Adipocyte (in vitro differentiated cells): ENCODE measurements around the gene KIAA0319L.

Source experiments
- DNase-seq: peaks from one replicate; pipeline ENCODE4 v3.0.0-alpha.2; 2015; ENCODE audit warnings: low read depth
- H3K27me3 ChIP-seq: replicated peaks from 2 replicates; pipeline ENCODE4 v1.7.0; 2013; ENCODE audit warnings: mild to moderate bottlenecking, low read length, moderate library complexity; ENCODE audit not compliant: control insufficient read depth, insufficient read depth
- H3K36me3 ChIP-seq: 2 replicates; pipeline ENCODE4 v1.7.0; 2013; ENCODE audit warnings: low read length, mild to moderate bottlenecking, moderate library complexity; ENCODE audit not compliant: control insufficient read depth, insufficient read depth, severe bottlenecking
- H3K4me1 ChIP-seq: 2 replicates; pipeline ENCODE4 v1.7.0; 2013; ENCODE audit warnings: mild to moderate bottlenecking, low read length, moderate library complexity; ENCODE audit not compliant: control insufficient read depth, insufficient read depth
- H3K4me3 ChIP-seq: 2 replicates; pipeline ENCODE4 v1.7.0; 2013; ENCODE audit warnings: mild to moderate bottlenecking, low read length, moderate library complexity
- H3K9ac ChIP-seq: 2 replicates; pipeline ENCODE4 v1.7.0; 2013; ENCODE audit warnings: mild to moderate bottlenecking, low read length, moderate library complexity
- H3K9me3 ChIP-seq: 2 replicates; pipeline ENCODE4 v1.7.0; 2013; ENCODE audit warnings: mild to moderate bottlenecking, low read length, moderate library complexity; ENCODE audit not compliant: control insufficient read depth

Gene KIAA0319L

DNA sequence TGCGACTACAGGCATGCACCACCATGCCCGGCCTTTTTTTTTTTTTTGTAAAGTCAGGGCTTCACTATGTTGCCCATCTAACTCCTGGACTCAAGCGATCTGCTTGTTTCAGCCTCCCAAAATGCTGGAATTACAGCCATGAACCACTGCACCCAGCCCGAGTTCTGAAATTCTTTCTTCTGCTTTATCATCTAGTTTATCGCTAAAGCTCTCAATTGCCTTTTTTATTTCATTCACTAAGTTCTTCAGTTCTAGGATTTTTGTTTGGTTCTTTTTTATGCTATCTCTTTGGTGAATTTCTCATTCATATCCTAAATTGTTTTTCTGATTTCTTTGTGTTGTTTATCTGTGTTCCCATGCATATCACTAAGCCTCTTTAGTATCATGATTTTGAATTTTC is 27.0 kb downstream of the KIAA0319L start:
- Histone ChIP-seq H3K9me3 (peaks cover 3% of the 10 kb centered on the region), H3K4me1 (peaks cover 12% of the 10 kb centered on the region), H3K27me3 (no peaks in the 10 kb centered on the region), H3K9ac (no peak overlapping the region), H3K4me3 (no peak overlapping the region), H3K36me3 (peaks cover 15% of the 10 kb centered on the region)
- DNase-seq, result no peak

DNA sequence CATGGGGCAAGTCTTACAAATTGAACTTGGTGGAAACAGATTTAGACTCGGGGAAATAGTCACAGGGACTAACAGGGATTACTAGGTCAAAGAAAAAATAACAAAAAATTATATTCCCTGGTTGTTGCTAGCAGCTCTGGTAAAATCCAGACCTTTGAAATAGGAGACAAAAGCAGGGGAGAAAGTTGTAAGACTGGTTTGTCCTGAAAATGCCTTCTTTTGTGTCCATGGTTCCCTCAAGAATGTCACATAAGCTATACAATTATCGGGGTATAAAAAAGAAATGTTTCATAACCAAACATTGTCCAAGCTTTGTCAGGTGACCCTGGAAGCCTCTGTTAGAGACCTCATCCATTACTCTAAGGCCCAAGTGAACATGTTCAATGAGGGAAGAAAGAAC is 33.1 kb downstream of the KIAA0319L start:
- Histone ChIP-seq H3K4me3 (no peak overlapping the region), H3K27me3 (no peaks in the 10 kb centered on the region), H3K9me3 (peaks cover 3% of the 10 kb centered on the region), H3K36me3 (no peaks in the 10 kb centered on the region), H3K4me1 (no peaks in the 10 kb centered on the region), H3K9ac (no peak overlapping the region)
- DNase-seq, result no peak

- no peaks in the 10 kb centered on the region for H3K27me3 ChIP-seq
- H3K4me1 ChIP-seq, result no peaks in the 10 kb centered on the region
Observed at GRCh38 chr1:35519432-35519831, 37.8 kb downstream of the KIAA0319L start.

GRCh38 chr1:35518183-35518582 is 39.0 kb downstream of the KIAA0319L start:
- Histone ChIP-seq H3K9me3 (peaks cover 14% of the 10 kb centered on the region), H3K36me3 (no peaks in the 10 kb centered on the region), H3K4me1 (no peaks in the 10 kb centered on the region), H3K27me3 (no peaks in the 10 kb centered on the region), H3K9ac (no peak overlapping the region), H3K4me3 (no peak overlapping the region)
- no peak for DNase-seq

More at GRCh38 chr1:35519432-35519831, 37.8 kb downstream of the KIAA0319L start:
- Histone ChIP-seq H3K36me3 (no peaks in the 10 kb centered on the region), H3K4me3 (no peak overlapping the region), H3K9me3 (peaks cover 14% of the 10 kb centered on the region), H3K9ac (no peak overlapping the region)
- no peak for DNase-seq

GRCh38 chr1:35511305-35511704 is 45.9 kb downstream of the KIAA0319L start:
- Histone ChIP-seq H3K9me3 (peaks cover 6% of the 10 kb centered on the region), H3K27me3 (no peaks in the 10 kb centered on the region), H3K4me1 (peaks cover 4% of the 10 kb centered on the region), H3K36me3 (no peaks in the 10 kb centered on the region), H3K9ac (no peak overlapping the region), H3K4me3 (no peak overlapping the region)
- DNase-seq, result no peak

DNA sequence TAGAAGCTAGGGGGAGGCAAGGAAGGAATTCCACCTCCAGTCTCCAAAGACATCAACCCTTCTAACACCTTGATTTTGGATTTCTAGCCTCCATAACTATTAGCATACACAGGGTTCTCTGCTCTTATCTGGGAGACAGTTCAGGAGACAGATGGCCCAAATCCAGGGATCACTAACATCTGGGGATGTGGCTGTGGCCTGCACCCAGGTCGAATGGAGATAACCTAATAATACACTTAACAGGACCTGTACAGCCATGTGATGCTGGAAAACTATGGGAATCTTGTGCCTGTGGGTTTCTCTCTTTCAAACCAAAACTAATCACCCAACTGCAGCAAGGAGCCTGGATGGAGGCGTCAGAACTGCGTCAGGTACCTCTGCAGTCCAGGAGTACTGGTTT is 47.6 kb downstream of the KIAA0319L start:
- Histone ChIP-seq H3K36me3 (no peaks in the 10 kb centered on the region), H3K4me1 (peaks cover 16% of the 10 kb centered on the region)
- no peak for DNase-seq

DNA sequence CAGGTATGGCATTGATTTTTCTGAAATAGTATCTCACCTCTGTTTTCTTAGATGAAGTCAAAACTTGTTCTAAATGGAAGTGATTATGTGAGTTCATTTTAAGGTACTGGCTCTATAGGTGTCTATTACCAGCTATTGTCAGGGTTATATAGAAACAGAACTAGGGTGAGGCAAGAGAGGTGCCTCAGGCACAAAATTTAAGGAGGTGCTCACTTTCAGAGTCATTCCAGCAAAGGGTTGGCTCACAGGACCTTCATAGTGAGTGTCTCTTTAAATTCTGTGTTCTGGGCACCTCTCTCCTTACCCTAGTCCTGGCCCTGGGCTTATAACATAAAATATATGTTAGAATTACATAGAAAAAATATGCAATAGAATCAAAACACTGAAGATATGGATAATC is 49.3 kb downstream of the KIAA0319L start:
- Histone ChIP-seq H3K4me1 (peaks cover 16% of the 10 kb centered on the region), H3K9me3 (no peaks in the 10 kb centered on the region), H3K4me3 (no peak overlapping the region), H3K36me3 (no peaks in the 10 kb centered on the region), H3K9ac (no peak overlapping the region), H3K27me3 (no peaks in the 10 kb centered on the region)
- no peak for DNase-seq

More for the DNA sequence above, 47.6 kb downstream of the KIAA0319L start:
- no peak overlapping the region for H3K4me3 ChIP-seq
- H3K27me3 ChIP-seq, result no peaks in the 10 kb centered on the region
- no peak overlapping the region for H3K9ac ChIP-seq
- H3K9me3 ChIP-seq, result no peaks in the 10 kb centered on the region

DNA sequence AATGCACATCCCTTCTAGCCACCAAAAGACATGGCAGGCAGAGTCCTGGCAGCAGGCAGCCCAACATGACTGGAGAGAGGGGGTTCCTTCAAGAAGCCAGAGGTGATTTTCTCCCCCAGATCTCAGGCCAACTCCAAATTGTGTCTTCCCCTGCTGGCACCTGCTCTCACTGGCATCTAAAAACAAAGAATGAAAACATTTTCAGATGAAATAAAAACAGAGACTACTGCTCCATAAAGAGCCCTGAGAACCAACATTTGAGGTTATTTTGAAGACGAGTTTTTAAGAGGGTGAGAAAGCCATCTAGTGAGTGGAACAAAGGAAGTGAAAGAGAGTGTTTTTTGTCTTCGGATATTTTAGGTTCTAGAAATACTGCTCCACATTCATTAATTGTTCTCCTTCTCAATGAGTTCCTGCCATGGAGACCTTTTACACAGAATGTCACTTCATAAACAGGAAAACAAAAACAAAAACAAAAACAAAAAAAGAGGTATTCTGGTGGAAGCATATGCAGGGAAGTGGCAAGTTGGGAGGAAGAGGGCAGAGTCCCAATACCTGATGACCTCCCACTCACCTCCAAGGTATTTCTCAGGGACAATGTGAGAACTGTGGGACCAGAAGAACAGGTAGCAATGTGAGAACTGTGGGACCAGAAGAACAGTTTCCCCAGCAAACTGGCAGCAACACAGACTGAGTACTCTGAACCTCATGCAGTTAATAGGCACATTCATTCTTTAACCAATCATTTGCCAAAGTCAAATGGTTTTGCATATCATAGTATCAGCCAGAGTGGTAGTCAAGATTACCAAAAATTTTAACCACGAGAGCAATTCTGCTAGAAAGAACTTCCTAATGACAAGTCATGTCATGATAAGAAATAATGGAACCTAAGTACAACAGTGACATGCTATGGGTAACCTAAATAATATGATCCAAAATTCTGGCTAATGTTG is 50.0 kb downstream of the KIAA0319L start:
- no peaks in the 10 kb centered on the region for H3K27me3 ChIP-seq
- H3K4me3 ChIP-seq, result no peak overlapping the region
- no peaks in the 10 kb centered on the region for H3K9me3 ChIP-seq
- H3K36me3 ChIP-seq, result no peaks in the 10 kb centered on the region
- peaks cover 16% of the 10 kb centered on the region for H3K4me1 ChIP-seq
- DNase-seq, result no peak
- no peak overlapping the region for H3K9ac ChIP-seq

DNA sequence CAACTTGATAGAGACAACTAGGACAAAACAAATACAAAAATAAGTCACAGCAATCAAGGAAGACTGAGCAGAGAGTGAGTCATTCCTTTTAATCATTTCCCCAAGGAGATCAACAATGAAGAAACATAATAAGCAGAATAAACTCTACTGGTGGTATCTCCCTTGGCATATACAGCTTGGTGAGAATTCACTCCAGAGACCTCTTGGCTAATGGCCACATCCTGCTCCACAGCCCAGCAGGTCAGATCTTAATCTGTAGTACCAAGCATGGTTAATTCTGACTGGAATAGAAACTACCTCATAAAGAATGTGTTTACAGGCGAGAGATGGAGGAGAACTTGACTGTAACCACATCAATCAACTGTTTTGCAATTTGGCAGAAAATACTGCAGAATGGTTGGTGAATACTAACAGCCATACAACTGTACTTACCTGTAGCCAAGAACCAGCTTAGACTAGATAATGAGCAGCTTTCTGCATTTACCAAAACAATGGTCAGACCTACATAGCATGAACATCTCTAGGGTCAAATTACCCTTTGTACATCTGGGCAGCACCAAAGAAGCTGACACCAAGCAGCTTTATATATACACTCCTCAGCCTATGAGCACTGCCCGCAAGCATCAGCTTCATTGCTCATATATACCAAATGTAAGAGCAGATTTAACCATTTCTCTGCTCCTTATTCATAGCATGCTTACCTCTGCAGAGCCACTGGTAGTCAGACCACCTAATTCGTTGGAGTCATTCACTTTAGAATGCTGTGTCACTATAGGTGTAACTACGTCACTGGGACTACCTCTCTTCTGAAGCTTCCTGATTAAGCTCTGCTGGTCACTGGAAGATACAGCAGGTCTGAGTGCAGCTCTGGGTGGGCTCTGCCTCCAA is 51.0 kb downstream of the KIAA0319L start:
- DNase-seq, result peak; percentile 87
- Histone ChIP-seq H3K4me1 (peaks cover 16% of the 10 kb centered on the region), H3K36me3 (no peaks in the 10 kb centered on the region), H3K4me3 (no peak overlapping the region), H3K27me3 (no peaks in the 10 kb centered on the region), H3K9me3 (no peaks in the 10 kb centered on the region), H3K9ac (no peak overlapping the region)

DNA sequence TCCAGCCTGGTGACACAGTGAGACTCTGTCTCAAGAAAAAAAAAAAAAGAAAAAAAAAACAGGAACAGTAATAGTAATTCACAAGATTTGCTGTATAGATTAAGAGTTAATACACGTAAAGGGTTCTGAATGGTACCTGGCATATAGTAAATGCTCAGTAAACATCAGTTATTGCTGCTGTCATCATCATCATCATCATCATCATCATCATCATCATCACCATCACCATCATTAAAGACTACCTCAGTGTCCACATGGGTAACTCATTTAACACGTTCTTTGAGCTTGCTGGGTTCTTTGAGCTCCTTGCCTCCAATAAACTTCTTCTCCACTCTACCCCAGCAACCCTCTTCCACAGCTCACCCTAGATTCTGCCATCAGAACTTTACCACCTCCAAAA is 55.0 kb downstream of the KIAA0319L start:
- H3K9me3 ChIP-seq, result no peaks in the 10 kb centered on the region
- no peak overlapping the region for H3K9ac ChIP-seq
- peaks cover 16% of the 10 kb centered on the region for H3K4me1 ChIP-seq
- no peaks in the 10 kb centered on the region for H3K27me3 ChIP-seq
- no peak overlapping the region for H3K4me3 ChIP-seq
- DNase-seq, result no peak
- no peaks in the 10 kb centered on the region for H3K36me3 ChIP-seq

- Histone ChIP-seq H3K4me3 (no peak overlapping the region), H3K36me3 (no peaks in the 10 kb centered on the region), H3K4me1 (peaks cover 3% of the 10 kb centered on the region), H3K9ac (no peak overlapping the region), H3K9me3 (no peaks in the 10 kb centered on the region), H3K27me3 (no peaks in the 10 kb centered on the region)
- no peak for DNase-seq
Observed at GRCh38 chr1:35500439-35500838, 56.8 kb downstream of the KIAA0319L start.
